K562 (cell line): Measurements from ENCODE around the gene PLEKHA8. TPM values are rescaled to one million over a fixed set of nuclear protein-coding genes. Genes with fewer than 3 reads are reported as not detected.
A peak's percentile ranks its signal among the peaks of the same experiment; 100 is the strongest.

Source experiments
- BRD4 ChIP-seq: fragments of 200-600 bp; sonication (generic); IDR thresholded peaks from 2 replicates; pipeline ENCODE4 v1.6.1; 2017; ENCODE audit warnings: inconsistent platforms
- CREB1 ChIP-seq, 2 experiments: sonication (generic) in 1 of 2; formaldehyde crosslinking in 1 of 2; IDR thresholded peaks; 2 replicates each; pipeline versions ENCODE4 v1.6.1 to v1.8.0; 2012 to 2022; ENCODE audit warnings: inconsistent platforms in 1 of 2, mild to moderate bottlenecking in 1 of 2, missing genetic modification reagents in 1 of 2, moderate library complexity in 1 of 2
- CTBP1 ChIP-seq: fragments of 450-650 bp; IDR thresholded peaks from 2 replicates; pipeline ENCODE4 v1.6.1; 2016; ENCODE audit warnings: borderline replicate concordance
- FOXP1 ChIP-seq: sonication (generic); formaldehyde crosslinking; IDR thresholded peaks from 2 replicates; pipeline ENCODE4 v1.8.0; 2022; ENCODE audit warnings: mild to moderate bottlenecking, missing genetic modification reagents
- HDAC2 ChIP-seq: fragments of 450-650 bp; IDR thresholded peaks from 2 replicates; pipeline ENCODE4 v1.6.1; 2016; ENCODE audit warnings: mild to moderate bottlenecking
- HMG20A ChIP-seq: fragments of 450-650 bp; formaldehyde crosslinking; conservative IDR thresholded peaks from 2 replicates; pipeline ENCODE4 v1.4.0; 2020; ENCODE audit warnings: mild to moderate bottlenecking, mixed read lengths
- HNRNPLL ChIP-seq: fragments of 200-400 bp; formaldehyde crosslinking; IDR thresholded peaks from 2 replicates; pipeline ENCODE4 v1.6.1; 2017; ENCODE audit warnings: low read length, low read depth, mild to moderate bottlenecking; ENCODE audit not compliant: poor library complexity, severe bottlenecking
- HNRNPUL1 ChIP-seq: fragments of 200-400 bp; formaldehyde crosslinking; IDR thresholded peaks from 2 replicates; pipeline ENCODE4 v1.6.1; 2017; ENCODE audit warnings: low read length
- ID3 ChIP-seq, 2 experiments: fragments of 250-450 bp in 1 of 2; fragments of 450-650 bp in 1 of 2; sonication (Bioruptor Pico) in 1 of 2; IDR thresholded peaks; 2 replicates each; pipeline versions ENCODE4 v1.6.1 to v1.8.0; 2016 to 2021; ENCODE audit warnings: mild to moderate bottlenecking in 2 of 2, moderate library complexity in 2 of 2, missing compliant biosample characterization in 1 of 2, missing genetic modification characterization in 1 of 2
- MCM2 ChIP-seq: fragments of 450-650 bp; IDR thresholded peaks from 2 replicates; pipeline ENCODE4 v1.6.1; 2017; ENCODE audit warnings: low read depth, mild to moderate bottlenecking
- MYBL2 ChIP-seq, 2 experiments: fragments of 450-650 bp in 1 of 2; sonication (generic) in 1 of 2; formaldehyde crosslinking in 1 of 2; IDR thresholded peaks; 2 replicates each; pipeline versions ENCODE4 v1.6.1 to v1.8.1; 2017 to 2022; ENCODE audit warnings: borderline replicate concordance in 1 of 2, inconsistent platforms in 1 of 2, low read depth in 1 of 2, mild to moderate bottlenecking in 1 of 2, missing genetic modification reagents in 1 of 2, moderate library complexity in 1 of 2
- PHB ChIP-seq: fragments of 250-450 bp; sonication (Bioruptor Pico); IDR thresholded peaks from 2 replicates; pipeline ENCODE4 v1.5.0; 2021
- SMAD1 ChIP-seq: fragments of 150-350 bp; IDR thresholded peaks from 2 replicates; pipeline ENCODE4 v1.6.1; 2014; ENCODE audit warnings: low read length, low read depth; ENCODE audit not compliant: partially characterized antibody
- ZNF146 ChIP-seq: IDR thresholded peaks from one replicate; pipeline ENCODE4 v1.6.1; 2018; ENCODE audit warnings: missing compliant biosample characterization; ENCODE audit not compliant: unreplicated experiment
- ZNF165 ChIP-seq: fragments of 250-450 bp; sonication (Bioruptor Pico); IDR thresholded peaks from 2 replicates; pipeline ENCODE4 v1.4.0; 2020; ENCODE audit warnings: borderline replicate concordance
- ZNF324 ChIP-seq: fragments of 250-450 bp; sonication (Bioruptor Pico); IDR thresholded peaks from 2 replicates; pipeline ENCODE4 v1.4.0; 2020; ENCODE audit warnings: mild to moderate bottlenecking
- ZSCAN29 ChIP-seq: fragments of 450-650 bp; IDR thresholded peaks from 2 replicates; pipeline ENCODE4 v1.6.1; 2017
- polyA plus RNA-seq, 8 experiments: library from polyadenylated mRNA; depleted of rRNA in 4 of 8; stranded (reverse) in 5 of 8; unstranded in 3 of 8; fragments of >200 nt; fragmentation: Nextera tagmentation in 2 of 8; fragmentation: Illumina TruSeq in 1 of 8; extraction: Ambion mirVana in 2 of 8; extraction: Trizol in 1 of 8; gene quantifications; 2 replicates each; pipeline versions ENCODE4 v1.2.1 to v1.2.3, GENCODE V29; 2011 to 2014; ENCODE audit warnings: inconsistent platforms in 1 of 8, missing spikeins in 1 of 8
- total RNA-seq, 7 experiments: library from RNA; depleted of rRNA in 6 of 7; stranded (reverse); fragments of >200 nt in 6 of 7; fragmentation: Illumina TruSeq in 2 of 7; extraction: Trizol in 2 of 7; gene quantifications; 2 replicates each; pipeline versions ENCODE4 v1.2.1 to v1.2.3, GENCODE V29; 2011 to 2021; ENCODE audit warnings: low replicate concordance in 1 of 7
- TF ChIP-seq, protein P1 (sequence below): fragments of 450-650 bp; formaldehyde crosslinking; IDR thresholded peaks from 2 replicates; pipeline ENCODE4 v1.4.0; 2020; ENCODE audit warnings: mild to moderate bottlenecking
- TF ChIP-seq, protein P2 (sequence below): sonication (generic); formaldehyde crosslinking; IDR thresholded peaks from 2 replicates; pipeline ENCODE4 v1.8.1; 2022; ENCODE audit warnings: missing genetic modification reagents
- TF ChIP-seq, protein P3 (sequence below): fragments of 450-650 bp; IDR thresholded peaks from 2 replicates; pipeline ENCODE4 v1.6.1; 2017; ENCODE audit warnings: antibody characterized with exemption
- TF ChIP-seq, protein P4 (sequence below): sonication (generic); formaldehyde crosslinking; IDR thresholded peaks from 2 replicates; pipeline ENCODE4 v1.8.0; 2022; ENCODE audit warnings: mild to moderate bottlenecking, low read depth, missing genetic modification reagents

Gene PLEKHA8
- total and polyA plus RNA-seq, 9 of the 15 experiments (the other 6 are each of a cell fraction or from before 2014, with no cell fraction given) = 3.2 to 16.3 (median 11.8) TPM

- TF ChIP-seq, protein P1, sequence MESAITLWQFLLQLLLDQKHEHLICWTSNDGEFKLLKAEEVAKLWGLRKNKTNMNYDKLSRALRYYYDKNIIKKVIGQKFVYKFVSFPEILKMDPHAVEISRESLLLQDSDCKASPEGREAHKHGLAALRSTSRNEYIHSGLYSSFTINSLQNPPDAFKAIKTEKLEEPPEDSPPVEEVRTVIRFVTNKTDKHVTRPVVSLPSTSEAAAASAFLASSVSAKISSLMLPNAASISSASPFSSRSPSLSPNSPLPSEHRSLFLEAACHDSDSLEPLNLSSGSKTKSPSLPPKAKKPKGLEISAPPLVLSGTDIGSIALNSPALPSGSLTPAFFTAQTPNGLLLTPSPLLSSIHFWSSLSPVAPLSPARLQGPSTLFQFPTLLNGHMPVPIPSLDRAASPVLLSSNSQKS (CRISPR knock-in tag) = no peak
- TF ChIP-seq MCM2 (no peak), HDAC2 (no peak), CREB1 (IDR thresholded peaks at IDR 0.05) (no peak), CREB1 (CRISPR knock-in tag; IDR thresholded peaks at IDR 0.05) (0 out of 2 replicates have a peak, but pooled peaks have one; percentile 12), ZNF165 (CRISPR knock-in tag) (no peak), MYBL2 (IDR thresholded peaks at IDR 0.05; ENCODE audit: low read depth) (no peak), MYBL2 (CRISPR knock-in tag; IDR thresholded peaks at IDR 0.05; ENCODE audit: borderline replicate concordance) (no peak), ZSCAN29 (no peak), ZNF146 (CRISPR knock-in tag) (no peak), ZNF324 (CRISPR knock-in tag) (no peak), ID3 (CRISPR knock-in tag; IDR thresholded peaks at IDR 0.05) (no peak), ID3 (tag; IDR thresholded peaks at IDR 0.05) (0 out of 2 replicates have a peak, but pooled peaks have one; percentile 29), HMG20A (CRISPR knock-in tag) (no peak), SMAD1 (no peak), HNRNPLL (no peak), FOXP1 (peak; percentile 64; the same call in 1 of the 2 replicates), PHB (CRISPR knock-in tag) (no peak), HNRNPUL1 (no peak), BRD4 (no peak), CTBP1 (no peak)
- TF ChIP-seq, protein P2, sequence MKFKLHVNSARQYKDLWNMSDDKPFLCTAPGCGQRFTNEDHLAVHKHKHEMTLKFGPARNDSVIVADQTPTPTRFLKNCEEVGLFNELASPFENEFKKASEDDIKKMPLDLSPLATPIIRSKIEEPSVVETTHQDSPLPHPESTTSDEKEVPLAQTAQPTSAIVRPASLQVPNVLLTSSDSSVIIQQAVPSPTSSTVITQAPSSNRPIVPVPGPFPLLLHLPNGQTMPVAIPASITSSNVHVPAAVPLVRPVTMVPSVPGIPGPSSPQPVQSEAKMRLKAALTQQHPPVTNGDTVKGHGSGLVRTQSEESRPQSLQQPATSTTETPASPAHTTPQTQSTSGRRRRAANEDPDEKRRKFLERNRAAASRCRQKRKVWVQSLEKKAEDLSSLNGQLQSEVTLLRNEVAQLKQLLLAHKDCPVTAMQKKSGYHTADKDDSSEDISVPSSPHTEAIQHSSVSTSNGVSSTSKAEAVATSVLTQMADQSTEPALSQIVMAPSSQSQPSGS (CRISPR knock-in tag) = no peak
- TF ChIP-seq, protein P3, sequence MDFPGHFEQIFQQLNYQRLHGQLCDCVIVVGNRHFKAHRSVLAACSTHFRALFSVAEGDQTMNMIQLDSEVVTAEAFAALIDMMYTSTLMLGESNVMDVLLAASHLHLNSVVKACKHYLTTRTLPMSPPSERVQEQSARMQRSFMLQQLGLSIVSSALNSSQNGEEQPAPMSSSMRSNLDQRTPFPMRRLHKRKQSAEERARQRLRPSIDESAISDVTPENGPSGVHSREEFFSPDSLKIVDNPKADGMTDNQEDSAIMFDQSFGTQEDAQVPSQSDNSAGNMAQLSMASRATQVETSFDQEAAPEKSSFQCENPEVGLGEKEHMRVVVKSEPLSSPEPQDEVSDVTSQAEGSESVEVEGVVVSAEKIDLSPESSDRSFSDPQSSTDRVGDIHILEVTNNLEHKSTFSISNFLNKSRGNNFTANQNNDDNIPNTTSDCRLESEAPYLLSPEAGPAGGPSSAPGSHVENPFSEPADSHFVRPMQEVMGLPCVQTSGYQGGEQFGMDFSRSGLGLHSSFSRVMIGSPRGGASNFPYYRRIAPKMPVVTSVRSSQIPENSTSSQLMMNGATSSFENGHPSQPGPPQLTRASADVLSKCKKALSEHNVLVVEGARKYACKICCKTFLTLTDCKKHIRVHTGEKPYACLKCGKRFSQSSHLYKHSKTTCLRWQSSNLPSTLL = no peak
- TF ChIP-seq, protein P4, sequence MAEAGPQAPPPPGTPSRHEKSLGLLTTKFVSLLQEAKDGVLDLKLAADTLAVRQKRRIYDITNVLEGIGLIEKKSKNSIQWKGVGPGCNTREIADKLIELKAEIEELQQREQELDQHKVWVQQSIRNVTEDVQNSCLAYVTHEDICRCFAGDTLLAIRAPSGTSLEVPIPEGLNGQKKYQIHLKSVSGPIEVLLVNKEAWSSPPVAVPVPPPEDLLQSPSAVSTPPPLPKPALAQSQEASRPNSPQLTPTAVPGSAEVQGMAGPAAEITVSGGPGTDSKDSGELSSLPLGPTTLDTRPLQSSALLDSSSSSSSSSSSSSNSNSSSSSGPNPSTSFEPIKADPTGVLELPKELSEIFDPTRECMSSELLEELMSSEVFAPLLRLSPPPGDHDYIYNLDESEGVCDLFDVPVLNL (CRISPR knock-in tag) = no peak
These were observed 107.3 kb downstream of the PLEKHA8 start (continued) for GRCh38 chr7:30135301-30136116.
